Activated gamma-delta T cell (primary cell): ENCODE data around the gene OR9A4.
"Not testable (repeated sequence)": the region's sequence is repeated elsewhere in the genome, so short reads cannot be mapped to it uniquely, and the experiment has no call there.

Source experiments
- DNase-seq: peaks from one replicate; lab custom pipeline; 2025; lab: John Stamatoyannopoulos, UW
- total RNA-seq, 2 donors: gene quantifications; one replicate each; lab custom pipeline; 2026; lab: John Stamatoyannopoulos, UW

OR9A4 gene, protein sequence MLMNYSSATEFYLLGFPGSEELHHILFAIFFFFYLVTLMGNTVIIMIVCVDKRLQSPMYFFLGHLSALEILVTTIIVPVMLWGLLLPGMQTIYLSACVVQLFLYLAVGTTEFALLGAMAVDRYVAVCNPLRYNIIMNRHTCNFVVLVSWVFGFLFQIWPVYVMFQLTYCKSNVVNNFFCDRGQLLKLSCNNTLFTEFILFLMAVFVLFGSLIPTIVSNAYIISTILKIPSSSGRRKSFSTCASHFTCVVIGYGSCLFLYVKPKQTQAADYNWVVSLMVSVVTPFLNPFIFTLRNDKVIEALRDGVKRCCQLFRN
- 0 to 0.05 reads per million in 2 donors for total RNA-seq

DNA sequence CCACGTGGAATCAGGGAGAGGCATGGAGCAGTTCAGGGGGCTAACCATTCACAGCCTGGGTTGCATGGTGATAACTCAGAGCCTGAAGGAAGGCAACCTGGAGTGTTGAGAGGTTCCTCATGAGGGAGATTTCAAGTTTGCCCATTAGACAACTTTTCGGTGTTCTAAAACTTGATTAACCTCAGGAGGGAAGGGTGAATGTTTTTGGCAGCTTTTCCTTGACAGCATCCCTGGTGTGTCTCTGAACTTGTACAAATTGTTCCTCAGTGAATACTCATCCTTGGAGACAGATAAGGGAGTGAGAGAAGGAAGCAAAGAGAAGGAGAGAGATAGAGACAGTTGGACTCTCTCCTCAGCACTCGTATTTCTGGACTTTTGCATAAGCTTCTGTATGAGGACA is at the start of gene OR9A4:
TSS of gene OR9A4 (plus strand) at position 301 of the 400 bp plus-strand sequence. CDS start 2,477 bp downstream, outside the sequence.
- DNase-seq, result no peak

DNA sequence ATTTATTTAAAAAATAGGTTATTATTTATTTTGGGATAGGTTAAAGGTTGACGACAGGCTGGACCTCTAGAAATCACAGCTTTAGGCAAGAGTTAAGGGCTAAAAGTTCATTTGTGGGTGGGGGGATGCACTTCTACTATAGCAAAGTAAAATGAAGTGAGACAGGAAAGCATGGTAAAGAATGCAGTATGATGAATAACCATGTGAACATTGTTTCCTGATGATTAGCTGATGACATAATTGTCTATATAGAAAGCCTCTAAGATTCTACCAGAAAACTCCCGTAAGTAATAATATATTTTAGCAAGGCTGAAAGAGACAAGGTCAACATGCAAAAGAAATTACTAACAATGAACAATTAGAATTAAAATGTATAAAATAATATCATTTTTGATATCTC is 49.2 kb upstream of the OR9A4 start:
- DNase-seq, result no peak

DNA sequence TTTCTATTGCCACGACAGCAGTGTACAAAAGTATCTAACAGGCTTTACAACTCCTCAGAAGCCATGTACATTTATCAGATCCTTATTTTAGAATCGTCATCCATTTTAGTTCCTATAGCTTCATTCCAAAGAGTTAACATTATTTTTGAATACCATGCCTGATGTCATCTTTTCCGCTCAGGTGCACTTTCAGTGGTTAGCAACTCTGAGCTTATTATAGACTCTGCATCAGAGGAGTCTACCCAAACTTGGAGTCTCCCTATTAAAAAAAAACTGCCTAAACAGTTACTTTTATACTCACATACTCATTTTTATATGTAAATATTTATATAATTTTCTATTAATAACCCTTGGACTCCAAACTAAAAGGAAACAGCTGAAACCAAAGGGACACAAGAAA is 43.3 kb upstream of the OR9A4 start:
- DNase-seq, result no peak

DNA sequence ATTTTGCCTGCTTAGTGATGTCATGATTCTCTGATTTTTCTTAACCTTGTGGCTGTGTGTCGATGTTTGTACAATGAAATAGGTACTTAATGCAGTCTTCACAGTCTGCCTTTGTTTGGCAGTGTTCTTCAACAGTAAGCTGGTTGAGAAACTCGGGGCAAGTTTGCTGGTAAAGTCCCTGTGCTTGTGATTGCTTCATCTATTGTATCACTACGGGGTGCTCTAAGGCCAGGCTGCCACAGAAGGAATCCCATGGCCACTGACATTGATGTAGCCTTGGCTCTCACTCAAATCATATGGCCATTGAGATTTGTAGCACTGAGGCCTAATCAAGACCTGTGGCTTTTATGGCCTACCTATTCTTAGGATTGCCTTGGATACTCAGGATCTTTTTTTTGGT is 41.4 kb upstream of the OR9A4 start:
- no peak for DNase-seq

DNA sequence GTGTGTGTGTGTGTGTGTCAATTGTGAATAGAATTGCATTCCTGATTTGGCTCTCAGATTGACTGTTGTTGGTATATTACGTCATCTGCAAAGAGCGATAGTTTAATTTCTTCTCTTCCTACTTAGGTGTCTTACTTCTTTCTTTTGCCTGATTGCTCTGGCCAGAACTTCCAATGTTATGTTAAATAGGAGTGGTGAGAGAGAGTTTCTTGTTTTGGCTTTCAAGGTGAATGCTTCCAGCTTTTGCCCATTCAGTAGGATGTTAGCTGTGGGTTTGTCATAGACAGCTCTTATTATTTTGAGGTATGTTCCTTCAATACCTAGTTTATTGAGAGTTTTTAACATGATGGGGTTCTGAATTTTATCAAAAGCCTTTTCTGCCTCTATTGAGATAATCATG is 40.7 kb upstream of the OR9A4 start:
- no peak for DNase-seq

DNA sequence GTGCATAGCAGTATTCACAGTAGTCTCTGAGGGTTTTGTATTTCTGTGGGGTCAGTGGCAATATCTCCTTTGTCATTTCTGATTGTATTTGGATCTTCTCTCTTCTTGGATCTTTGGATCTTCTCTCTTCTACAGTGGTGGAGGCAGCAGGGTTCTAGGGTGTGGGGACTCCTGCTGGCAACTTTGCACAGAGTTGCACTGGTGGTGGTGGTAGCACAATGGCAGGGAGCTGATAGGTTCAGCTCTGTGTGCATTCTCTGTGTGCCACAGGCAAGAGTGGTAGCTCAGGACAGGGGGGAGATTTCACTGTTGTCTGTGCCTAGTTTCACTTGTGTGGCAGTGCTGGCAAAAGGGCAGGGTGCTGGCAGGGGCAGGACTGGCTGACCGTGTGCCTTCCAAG is 39.8 kb upstream of the OR9A4 start:
- DNase-seq, result no peak

DNA sequence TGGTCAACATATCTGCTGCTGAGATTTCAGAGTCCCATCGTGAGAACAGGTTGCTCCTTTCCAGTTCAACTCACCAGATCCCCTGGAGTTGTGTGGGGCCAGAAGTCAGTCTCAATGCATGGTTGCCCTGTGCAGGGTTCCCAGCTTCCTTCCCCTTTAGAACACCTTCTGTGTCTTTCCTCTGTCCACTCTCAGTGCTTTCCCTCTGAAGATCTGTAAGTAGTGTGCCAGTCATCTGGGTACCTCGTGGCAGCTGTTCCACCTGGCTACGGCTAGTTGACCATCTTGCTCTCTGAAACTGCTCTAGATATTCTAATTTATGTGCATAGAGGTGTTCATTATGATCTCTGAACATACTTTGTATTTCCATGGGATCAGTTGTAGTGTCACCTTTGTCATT is 38.8 kb upstream of the OR9A4 start:
- DNase-seq, result no peak

DNA sequence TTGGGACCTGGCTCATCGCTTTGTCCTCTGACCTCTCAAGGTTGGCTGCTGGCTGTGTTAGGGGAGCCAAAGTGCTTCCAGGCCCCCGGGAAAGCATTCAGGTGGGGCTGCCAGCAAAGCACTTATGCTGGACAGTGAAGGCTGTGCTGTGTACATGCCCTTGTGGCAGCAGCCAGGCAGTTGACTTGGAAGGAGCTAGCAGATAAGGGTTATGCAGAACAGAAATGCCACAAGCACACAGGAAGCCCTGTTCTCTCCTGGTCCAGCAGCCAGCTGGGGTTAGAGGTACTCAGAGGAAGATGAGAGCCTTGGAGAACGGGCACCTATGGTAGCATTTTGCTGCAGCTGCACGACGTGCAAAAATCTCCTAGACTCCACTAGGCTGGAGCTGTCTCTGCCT is 35.2 kb upstream of the OR9A4 start:
- DNase-seq, result no peak

DNA sequence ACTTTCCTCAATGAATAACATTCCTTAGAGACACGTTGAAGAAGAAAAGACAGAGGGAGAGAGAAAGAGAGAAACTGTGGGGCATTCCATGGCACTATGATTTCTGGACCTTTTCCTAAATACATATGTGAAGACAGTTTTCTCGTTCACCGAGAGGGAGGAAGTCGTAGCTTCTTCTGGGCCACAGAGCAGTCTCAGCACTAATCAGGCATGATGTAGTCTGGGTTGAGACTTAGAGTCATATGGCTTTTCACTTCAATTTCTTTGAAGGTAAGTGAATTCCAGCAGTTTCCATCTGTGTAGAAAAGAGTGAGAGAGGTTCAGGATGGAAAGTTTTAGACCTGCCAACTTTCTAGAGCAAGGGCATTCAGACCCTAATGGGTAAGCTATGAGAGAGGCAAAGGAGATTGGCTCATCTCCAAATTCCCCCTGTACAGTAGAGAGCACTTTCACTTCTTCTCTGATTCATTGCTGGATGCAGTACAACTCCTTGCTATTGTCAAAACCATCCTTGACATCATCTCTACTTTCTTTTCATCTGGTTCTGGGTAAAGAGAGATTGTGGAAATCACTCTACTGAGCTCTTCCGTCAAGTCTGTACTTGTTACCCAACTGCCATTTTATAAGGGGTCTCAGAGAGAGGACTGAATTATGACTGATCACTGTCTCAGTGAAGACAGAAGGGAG is 31.5 kb upstream of the OR9A4 start:
- no peak for DNase-seq

DNA sequence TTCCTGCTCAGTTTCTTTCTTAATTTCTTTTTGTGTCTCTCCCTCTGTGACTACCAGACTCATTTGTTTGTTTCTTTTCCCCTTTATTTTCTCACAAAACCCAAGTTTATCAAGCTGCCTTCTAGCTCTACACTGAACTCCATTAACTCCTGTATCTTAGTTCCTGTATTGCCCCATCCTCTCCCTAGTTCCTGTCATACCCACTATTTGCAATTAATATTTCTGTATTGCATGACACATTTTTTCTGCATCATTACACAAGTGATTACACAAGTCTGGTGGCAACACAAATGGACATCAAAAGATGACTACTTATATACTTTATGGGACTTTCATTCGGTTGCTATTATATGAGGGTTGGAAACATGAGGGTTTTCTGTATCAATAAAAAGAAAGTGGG is 26.9 kb upstream of the OR9A4 start:
- DNase-seq, result no peak

DNA sequence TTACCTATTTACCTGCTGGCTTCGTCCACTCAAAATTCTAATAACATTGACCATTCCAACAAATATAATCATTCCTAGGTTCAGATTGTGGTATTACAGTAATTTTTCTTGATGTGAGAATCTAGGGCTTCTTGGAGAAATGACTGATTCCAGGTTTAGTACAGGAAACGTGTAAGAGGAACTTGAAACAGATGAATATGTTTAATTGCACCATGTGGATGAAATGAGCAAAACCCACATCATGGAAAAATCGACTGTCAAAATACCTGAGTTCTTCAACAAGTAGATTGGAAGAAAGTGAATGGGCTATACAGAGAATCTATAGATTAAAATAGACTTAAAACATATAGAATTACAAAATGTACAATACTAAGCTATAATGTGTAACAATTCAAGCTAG is 24.9 kb upstream of the OR9A4 start:
- no peak for DNase-seq

DNA sequence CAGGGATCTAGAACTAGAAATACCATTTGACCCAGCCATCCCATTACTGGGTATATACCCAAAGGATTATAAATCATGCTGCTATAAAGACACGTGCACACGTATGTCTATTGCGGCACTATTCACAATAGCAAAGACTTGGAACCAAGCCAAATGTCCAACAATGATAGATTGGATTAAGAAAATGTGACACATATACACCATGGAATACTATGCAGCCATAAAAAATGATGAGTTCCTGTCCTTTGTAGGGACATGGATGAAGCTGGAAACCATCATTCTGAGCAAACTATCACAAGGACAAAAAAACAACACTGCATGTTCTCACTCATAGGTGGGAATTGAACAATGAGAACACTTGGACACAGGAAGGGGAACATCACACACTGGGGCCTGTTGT is 16.8 kb upstream of the OR9A4 start:
- DNase-seq, result not testable (repeated sequence)

DNA sequence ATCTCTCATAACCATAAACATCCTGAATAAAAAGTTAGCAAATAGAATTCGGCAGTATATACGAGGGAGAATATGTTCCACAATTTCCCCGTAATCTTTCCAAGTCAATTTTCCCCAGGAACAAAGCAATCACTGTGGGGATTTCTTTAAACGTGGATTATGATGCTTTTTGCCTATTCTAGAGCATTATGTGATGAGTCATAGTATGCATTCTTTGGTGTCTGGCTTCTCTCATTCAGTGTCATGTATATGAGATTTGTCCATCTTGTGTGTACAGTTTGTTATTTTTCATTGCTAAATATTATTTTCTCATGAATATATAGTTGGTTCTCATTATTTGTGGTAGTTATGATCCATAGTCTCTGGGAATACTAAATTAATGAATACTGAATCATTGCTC is 9.9 kb upstream of the OR9A4 start:
- DNase-seq, result no peak

DNA sequence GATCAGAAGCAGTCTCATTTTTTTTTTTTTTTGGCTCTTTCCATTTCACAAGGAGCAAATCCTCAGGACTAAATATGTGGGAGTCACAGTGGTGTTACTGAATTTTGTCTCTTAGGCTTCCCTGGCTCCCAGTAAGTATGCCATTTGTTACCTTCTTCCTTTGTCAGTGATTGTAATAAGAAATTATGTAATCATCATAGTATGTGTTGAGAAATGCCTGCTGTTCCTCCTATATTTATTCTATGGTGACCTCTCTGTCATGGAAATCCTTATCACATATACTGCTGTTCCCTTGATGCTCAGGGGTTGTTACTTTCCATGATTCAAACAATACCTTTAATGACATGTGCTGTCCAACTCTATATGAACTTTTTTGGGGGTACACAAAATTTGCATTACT is 4.8 kb upstream of the OR9A4 start:
- DNase-seq, result no peak

DNA sequence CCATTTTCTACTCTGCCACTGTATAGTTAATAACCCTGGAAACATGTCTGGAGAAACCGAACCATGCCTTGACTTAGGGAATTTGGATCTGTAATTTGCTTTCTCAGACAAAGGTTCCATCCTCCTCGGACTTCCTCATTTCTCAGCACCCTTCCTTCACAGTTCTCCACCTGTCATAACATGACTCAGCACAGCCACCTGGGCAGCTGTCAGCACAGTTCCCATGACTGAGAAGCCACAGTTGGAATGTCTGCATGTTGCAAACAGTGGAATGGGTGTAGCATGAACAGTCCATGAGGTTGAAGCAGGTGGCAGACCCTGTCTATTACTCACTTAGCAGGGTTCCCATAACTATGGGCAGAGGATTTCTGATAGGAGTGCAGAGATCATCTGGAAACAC is 634 bp upstream of the OR9A4 start:
- no peak for DNase-seq

DNA sequence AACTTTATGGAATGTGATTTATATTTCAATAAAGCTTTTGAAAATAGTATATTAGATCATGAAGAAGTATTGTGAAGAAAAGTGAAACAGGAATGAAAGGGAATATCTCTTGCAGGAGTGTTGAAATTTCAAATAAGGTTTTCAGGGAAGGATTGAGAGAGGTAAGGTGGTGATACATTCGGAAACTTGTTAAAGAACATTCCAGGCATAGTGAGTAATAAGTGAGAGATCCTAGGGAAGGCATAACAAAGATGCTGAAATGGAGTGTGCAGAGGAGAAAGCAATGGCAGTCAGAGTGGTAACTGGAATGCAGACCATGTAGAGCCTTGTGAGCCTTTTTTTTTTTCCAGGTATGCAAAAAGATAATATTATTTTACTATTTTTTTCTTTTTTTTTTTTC is 4.1 kb downstream of the OR9A4 start:
- no peak for DNase-seq

DNA sequence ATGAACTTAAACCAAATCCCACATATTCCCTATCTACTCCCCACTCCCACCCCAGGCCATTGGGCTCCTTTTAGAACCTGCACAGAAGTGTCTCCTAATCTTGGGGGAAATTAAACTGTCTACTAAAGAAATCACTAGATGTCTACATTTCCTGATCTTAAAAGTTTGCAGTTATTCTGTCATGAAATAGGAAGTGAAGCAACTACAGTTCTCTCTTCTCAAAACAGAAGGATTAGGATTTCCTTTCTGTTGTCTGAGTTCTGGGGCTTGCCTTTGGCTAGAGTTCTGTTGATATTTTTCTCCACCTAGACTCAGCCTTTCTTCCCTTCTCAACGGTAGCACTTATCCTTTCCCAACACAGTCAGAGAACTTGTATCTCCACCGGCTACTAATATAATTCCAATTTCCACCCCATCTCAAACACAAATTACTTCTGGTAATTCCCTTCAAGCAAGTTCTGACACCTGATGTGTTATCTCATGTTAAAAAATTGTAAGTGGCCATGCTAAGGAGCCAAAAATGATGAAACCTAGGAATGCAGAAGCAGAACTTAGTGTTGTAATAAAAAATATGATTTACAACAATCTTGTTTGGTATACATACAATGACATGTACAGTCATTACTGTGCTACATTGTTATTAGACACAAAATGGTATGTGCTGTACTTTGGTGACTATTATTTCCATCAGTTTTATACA is 12.1 kb downstream of the OR9A4 start:
- no peak for DNase-seq

DNA sequence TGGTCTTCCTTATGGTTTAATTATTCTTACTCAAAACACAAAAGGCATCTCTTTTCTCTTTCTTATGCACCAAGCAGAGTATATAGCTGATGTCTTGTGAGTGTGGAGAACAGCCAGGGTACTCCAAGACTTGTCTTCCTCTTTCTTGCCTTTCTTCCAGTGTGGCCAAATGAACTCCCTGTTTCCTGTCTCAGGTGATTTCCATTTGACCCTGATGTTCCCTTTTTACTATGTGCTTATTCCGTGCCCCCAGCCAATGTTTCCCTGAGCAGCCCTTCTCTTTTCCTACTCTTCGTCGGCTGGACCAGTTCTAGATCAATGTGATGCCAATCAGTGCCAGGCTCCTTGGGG is 12.6 kb downstream of the OR9A4 start:
- no peak for DNase-seq

DNA sequence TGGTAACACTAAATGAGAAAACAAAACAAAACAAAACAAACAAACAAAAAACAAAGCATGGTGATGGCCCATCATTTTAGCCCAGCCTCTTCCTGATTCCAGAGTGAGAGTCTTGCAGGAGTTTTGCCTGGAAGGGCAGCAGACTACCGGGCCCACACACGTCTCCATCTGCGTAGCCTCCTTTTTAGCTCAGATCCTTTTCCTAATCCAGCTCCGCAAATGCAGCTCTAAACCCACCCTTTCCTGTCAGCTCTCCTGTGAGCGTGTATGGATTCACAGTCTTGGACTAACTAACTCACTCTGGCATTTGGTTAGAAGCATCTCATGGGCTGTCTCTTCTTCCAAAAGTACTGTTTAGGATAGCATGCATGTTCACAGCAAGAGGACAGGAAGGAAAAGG is 14.0 kb downstream of the OR9A4 start:
- no peak for DNase-seq

DNA sequence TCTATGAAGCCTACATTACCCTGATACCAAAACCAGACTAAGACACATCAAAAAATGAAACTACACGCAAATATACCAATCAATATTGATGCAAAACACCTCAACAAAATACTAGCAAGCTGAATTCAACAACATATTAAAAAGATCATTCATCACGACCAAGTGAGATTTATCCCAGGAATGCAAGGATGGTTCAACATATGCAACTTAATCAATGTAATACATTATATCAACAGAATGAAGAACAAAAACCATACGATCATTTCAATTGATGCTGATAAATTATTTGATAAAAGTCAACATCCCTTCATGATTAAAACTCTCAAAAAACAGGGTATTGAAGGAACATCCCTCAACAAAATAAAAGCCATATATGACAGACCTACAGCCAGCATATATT is 24.9 kb downstream of the OR9A4 start:
- no peak for DNase-seq

DNA sequence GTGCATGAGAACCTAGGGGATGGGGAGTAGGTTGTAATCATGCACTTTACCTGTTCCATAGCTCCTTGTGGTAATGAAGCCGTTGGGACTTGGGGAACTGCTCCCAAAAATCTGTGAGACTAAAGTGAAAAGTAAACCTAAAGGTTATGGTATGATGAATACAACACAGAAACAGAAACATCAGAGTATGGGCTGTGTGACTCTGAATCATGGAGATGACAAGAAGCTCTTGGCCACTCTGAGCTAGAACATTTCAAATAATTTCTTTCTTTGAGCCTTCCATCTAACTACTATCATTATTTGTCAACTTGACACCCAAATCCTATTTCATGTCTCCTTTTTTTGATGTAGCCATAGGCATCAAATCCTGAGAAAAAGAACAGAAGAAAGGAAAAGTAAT is 27.6 kb downstream of the OR9A4 start:
- DNase-seq, result no peak

DNA sequence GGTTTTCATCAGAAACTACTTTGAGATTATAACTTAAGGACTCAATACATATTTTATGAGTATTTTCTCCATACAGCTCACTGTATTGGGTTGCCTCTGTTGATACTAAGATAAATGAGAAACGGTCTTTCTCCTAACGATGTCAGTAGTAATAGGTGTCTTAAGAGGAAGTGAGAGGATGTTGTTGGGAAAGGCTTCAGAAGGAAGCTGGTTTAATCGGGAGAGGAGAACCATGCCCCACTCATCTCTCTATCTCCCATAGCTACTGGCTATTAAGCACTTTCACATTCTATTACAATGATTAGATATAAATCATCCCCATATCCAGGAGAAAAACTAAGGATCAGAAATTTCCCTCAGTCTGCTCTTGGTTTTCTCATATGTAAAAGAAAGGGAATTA is 28.6 kb downstream of the OR9A4 start:
- no peak for DNase-seq

DNA sequence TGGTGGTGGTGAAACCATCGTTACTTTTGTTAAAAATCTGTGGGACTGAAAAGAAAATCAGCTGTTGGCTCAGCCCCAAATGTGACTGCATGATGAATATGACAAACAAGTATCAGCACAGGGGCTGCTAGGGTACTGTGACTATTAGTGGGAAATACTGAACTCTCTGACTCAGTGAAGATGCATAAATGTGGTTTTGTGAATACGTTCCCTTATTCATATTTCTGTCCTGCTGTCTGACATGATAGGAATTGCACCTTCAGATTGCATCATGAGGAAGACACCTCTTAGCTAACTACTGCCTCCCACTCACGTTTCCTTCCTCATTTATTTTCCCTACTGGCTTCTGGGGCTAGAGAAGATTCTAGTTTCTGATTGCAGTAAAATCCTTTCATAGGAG is 29.2 kb downstream of the OR9A4 start:
- DNase-seq, result no peak
